Measurements from ENCODE around the gene HPSE2. TPM values are rescaled to one million over a fixed set of nuclear protein-coding genes. Genes with fewer than 3 reads are reported as not detected.

Gene HPSE2
- polyA plus RNA-seq, 2 of the 4 experiments (the other 2 are of a cell fraction), result not detected

GRCh38 chr10:98646998-98647917 is 588.4 kb downstream of the HPSE2 start:
- FAIRE-seq (no peak), ATAC-seq (no peak), DNase-seq (ENCODE audit: low read depth in 1 of 2, low spot score in 1 of 2) (no peak)
- H3K4me1 ChIP-seq, result no peaks in the 10 kb centered on the region
- H3K9me3 ChIP-seq, result no peaks in the 10 kb centered on the region
- H3K4me3 ChIP-seq, result no peak overlapping the region
- ChIA-PET CTCF (no interaction called here), POLR2A (no interaction called here)
- no peak overlapping the region for H3K27ac ChIP-seq
- WGBS (ENCODE audit: missing lambda C conversion rate), result 8% methylated on average over 6 of the region's 6 CpGs
- no peak overlapping the region for H3K4me2 ChIP-seq
- no peak for TF ChIP-seq EP300 (IDR thresholded peaks at IDR 0.05)
- TF ChIP-seq POLR2A (IDR thresholded peaks at IDR 0.05; ENCODE audit: low read length), result no peak
- no peak for TF ChIP-seq USF2 (IDR thresholded peaks at IDR 0.05)
- TF ChIP-seq, protein P1, sequence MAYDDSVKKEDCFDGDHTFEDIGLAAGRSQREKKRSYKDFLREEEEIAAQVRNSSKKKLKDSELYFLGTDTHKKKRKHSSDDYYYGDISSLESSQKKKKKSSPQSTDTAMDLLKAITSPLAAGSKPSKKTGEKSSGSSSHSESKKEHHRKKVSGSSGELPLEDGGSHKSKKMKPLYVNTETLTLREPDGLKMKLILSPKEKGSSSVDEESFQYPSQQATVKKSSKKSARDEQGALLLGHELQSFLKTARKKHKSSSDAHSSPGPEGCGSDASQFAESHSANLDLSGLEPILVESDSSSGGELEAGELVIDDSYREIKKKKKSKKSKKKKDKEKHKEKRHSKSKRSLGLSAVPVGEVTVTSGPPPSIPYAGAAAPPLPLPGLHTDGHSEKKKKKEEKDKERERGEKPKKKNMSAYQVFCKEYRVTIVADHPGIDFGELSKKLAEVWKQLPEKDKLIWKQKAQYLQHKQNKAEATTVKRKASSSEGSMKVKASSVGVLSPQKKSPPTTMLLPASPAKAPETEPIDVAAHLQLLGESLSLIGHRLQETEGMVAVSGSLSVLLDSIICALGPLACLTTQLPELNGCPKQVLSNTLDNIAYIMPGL (CRISPR knock-in tag; IDR thresholded peaks at IDR 0.05; ENCODE audit: borderline replicate concordance), result no peak
- TF ChIP-seq FOSL2 (IDR thresholded peaks at IDR 0.05), result no peak
- TF ChIP-seq FOSL2 (CRISPR knock-in tag; IDR thresholded peaks at IDR 0.05), result no peak
- no peak for TF ChIP-seq FOSB (CRISPR knock-in tag; IDR thresholded peaks at IDR 0.05)
- no peak for TF ChIP-seq ESRRA (IDR thresholded peaks at IDR 0.05; ENCODE audit: borderline replicate concordance, low read length)
- TF ChIP-seq FOXS1 (CRISPR knock-in tag; IDR thresholded peaks at IDR 0.05), result no peak
- no peak for TF ChIP-seq MAZ (IDR thresholded peaks at IDR 0.05; ENCODE audit: borderline replicate concordance, low read depth, low read length)
- TF ChIP-seq TFCP2L1 (CRISPR knock-in tag; IDR thresholded peaks at IDR 0.05), result no peak
- TF ChIP-seq RARB (CRISPR knock-in tag; IDR thresholded peaks at IDR 0.05), result no peak
- TF ChIP-seq HOXB5 (CRISPR knock-in tag; IDR thresholded peaks at IDR 0.05), result no peak
- no peak for TF ChIP-seq HEYL (CRISPR knock-in tag; IDR thresholded peaks at IDR 0.05)
- TF ChIP-seq EHF (CRISPR knock-in tag; IDR thresholded peaks at IDR 0.05), result no peak
- TF ChIP-seq RNF2 (IDR thresholded peaks at IDR 0.05; ENCODE audit: borderline replicate concordance, low read depth), result no peak
- TF ChIP-seq GATA3 (IDR thresholded peaks at IDR 0.05; ENCODE audit: borderline replicate concordance), result no peak
- no peak for TF ChIP-seq POLR2AphosphoS2 (conservative IDR thresholded peaks at IDR 0.05; ENCODE audit: low read length)

GRCh38 chr10:98644466-98644865 is 591.2 kb downstream of the HPSE2 start:
- WGBS (ENCODE audit: missing lambda C conversion rate), result 9% methylated on average over 1 of the region's 1 CpG
- no peak for TF ChIP-seq NR3C1 (IDR thresholded peaks at IDR 0.05)
- no peak for TF ChIP-seq CHD2 (IDR thresholded peaks at IDR 0.05; ENCODE audit: low read length, partially characterized antibody)
- no peak for TF ChIP-seq CHD4 (IDR thresholded peaks at IDR 0.05; ENCODE audit: borderline replicate concordance)
- TF ChIP-seq HOXB5 (CRISPR knock-in tag; IDR thresholded peaks at IDR 0.05), result no peak
- TF ChIP-seq ZNF302 (CRISPR knock-in tag; IDR thresholded peaks at IDR 0.05), result no peak
- no peak for TF ChIP-seq TFCP2L1 (CRISPR knock-in tag; IDR thresholded peaks at IDR 0.05)
- TF ChIP-seq MAZ (IDR thresholded peaks at IDR 0.05; ENCODE audit: borderline replicate concordance, low read depth, low read length), result no peak
- no peak for TF ChIP-seq JUN (IDR thresholded peaks at IDR 0.05)
- no peak for TF ChIP-seq RARB (CRISPR knock-in tag; IDR thresholded peaks at IDR 0.05)
- TF ChIP-seq FOSL2 (IDR thresholded peaks at IDR 0.05), result no peak
- TF ChIP-seq FOSL2 (CRISPR knock-in tag; IDR thresholded peaks at IDR 0.05), result no peak
- TF ChIP-seq CBX2 (IDR thresholded peaks at IDR 0.05; ENCODE audit: borderline replicate concordance, low read depth), result no peak
- TF ChIP-seq ESRRA (IDR thresholded peaks at IDR 0.05; ENCODE audit: borderline replicate concordance, low read length), result no peak
- no peak for TF ChIP-seq BHLHE40 (IDR thresholded peaks at IDR 0.05; ENCODE audit: low read depth, low read length)
- no peak for TF ChIP-seq PBX3 (IDR thresholded peaks at IDR 0.05)
- no peak for TF ChIP-seq REST (IDR thresholded peaks at IDR 0.05)
- no peak for TF ChIP-seq NFE2L2 (conservative IDR thresholded peaks at IDR 0.05; ENCODE audit: low read length)
- no peak for TF ChIP-seq POLR2A (IDR thresholded peaks at IDR 0.05; ENCODE audit: low read length)
- ATAC-seq, result no peak
- no peaks in the 10 kb centered on the region for H3K4me1 ChIP-seq
- CTCF ChIA-PET, result no interaction called here
- H3K4me3 ChIP-seq, result no peak overlapping the region
- FAIRE-seq, result no peak
- POLR2A ChIA-PET, result no interaction called here
- DNase-seq (ENCODE audit: low read depth in 1 of 2, low spot score in 1 of 2), result no peak
- H3K27ac ChIP-seq, result no peak overlapping the region
- H3K4me2 ChIP-seq, result no peak overlapping the region
- H3K9me3 ChIP-seq, result no peaks in the 10 kb centered on the region

Data from A549 (cell line).